Breast epithelium (tissue), 3 donors: ENCODE data around the gene CCDC134.

Source experiments
- POLR2AphosphoS5 ChIP-seq, 3 donors: sonication (generic); formaldehyde crosslinking; IDR thresholded peaks; one replicate each; pipeline ENCODE4 v1.6.1; 2017; ENCODE audit warnings: antibody characterized with exemption in 3 of 3
- TF ChIP-seq, protein P1 (sequence below), 3 donors: fragments of 450-650 bp; IDR thresholded peaks; one replicate each; pipeline ENCODE4 v1.5.1; 2016 to 2017; ENCODE audit warnings: antibody characterized with exemption in 3 of 3, mild to moderate bottlenecking in 3 of 3, moderate library complexity in 3 of 3

DNA sequence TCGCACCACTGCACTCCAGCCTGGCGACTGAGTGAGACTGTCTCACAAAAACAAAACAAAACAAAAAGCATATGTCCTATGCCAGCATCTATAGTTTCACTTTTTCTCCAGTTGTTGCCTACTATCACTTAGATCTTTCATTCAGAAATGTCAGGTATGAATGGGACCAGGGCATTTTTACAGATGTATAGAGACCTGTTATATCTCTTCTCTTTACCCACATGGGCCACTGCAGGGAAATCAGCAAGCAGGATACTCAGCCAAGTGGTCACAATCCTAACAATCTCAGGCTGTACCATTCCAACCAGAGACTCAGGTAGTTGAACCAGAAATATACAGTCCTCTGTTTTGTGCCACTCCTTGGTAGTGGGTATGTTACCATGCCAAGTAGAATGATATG is 16.4 kb downstream of the CCDC134 start:
- TF ChIP-seq POLR2AphosphoS5 (IDR thresholded peaks at IDR 0.05), result no peak
- TF ChIP-seq, protein P1, sequence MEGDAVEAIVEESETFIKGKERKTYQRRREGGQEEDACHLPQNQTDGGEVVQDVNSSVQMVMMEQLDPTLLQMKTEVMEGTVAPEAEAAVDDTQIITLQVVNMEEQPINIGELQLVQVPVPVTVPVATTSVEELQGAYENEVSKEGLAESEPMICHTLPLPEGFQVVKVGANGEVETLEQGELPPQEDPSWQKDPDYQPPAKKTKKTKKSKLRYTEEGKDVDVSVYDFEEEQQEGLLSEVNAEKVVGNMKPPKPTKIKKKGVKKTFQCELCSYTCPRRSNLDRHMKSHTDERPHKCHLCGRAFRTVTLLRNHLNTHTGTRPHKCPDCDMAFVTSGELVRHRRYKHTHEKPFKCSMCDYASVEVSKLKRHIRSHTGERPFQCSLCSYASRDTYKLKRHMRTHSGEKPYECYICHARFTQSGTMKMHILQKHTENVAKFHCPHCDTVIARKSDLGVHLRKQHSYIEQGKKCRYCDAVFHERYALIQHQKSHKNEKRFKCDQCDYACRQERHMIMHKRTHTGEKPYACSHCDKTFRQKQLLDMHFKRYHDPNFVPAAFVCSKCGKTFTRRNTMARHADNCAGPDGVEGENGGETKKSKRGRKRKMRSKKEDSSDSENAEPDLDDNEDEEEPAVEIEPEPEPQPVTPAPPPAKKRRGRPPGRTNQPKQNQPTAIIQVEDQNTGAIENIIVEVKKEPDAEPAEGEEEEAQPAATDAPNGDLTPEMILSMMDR (IDR thresholded peaks at IDR 0.05), result no peak
